ENCODE data around the gene FKBP4. TPM values are rescaled to one million over a fixed set of nuclear protein-coding genes. Genes with fewer than 3 reads are reported as not detected.

Gene FKBP4
- total and polyA plus RNA-seq, 2 of the 13 experiments (the other 11 are each of a cell fraction or from before 2014, with no cell fraction given), result 25.7 to 66.1 TPM

DNA sequence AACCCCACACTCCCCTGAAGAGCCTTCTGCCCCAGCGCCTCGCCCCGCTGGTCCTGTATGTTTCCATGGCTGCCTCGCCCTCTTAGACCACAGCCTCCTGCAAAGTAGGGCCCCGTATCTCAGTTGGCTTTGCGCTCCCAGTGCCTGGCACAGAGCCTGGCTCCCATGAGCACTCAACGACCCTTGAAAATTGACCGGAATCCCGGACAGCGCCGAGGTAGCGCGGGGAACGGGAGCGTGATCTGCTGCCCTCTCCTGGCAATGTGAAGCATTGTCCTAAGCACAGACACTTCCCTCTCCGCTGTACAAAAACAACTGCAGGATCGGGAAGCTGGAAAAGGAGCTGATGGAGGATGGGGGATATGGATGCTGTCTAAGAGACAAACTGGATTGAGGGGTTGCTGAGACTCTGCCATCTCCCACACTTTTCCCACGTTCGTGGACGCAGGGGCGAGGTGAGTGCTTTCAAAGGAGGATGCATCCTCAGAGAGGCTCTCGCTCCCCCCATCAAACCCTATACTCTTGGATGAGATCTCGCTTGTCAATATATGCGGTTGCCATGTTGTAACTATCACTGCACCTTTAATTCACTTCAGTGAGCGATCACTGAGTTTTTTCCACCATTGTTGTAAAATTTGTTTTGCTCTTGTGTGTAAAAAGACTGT lies 10.7 kb upstream of the FKBP4 start:
- 23% methylated on average over 20 of the region's 25 CpGs for whole genome bisulfite sequencing (ENCODE audit: low lambda C conversion rate)
- Histone ChIP-seq H3K36me3 (replicated peaks in 1 of 2; ENCODE audit: control insufficient read depth in 1 of 2, insufficient read depth in 2 of 2, low read length in 2 of 2) (no peaks in the 10 kb centered on the region), H3K4me3 (replicated peaks in 1 of 3; ENCODE audit: insufficient read depth in 1 of 3, low read depth in 2 of 3, low read length in 3 of 3) (no peak overlapping the region), H3K9ac (ENCODE audit: insufficient read depth, low read depth, low read length) (no peak overlapping the region), H2AFZ (ENCODE audit: low read length) (no peak overlapping the region), H3K4me1 (ENCODE audit: insufficient read depth, low read length) (peaks cover 19% of the 10 kb centered on the region), H4K20me1 (ENCODE audit: insufficient read depth, low read length) (no peaks in the 10 kb centered on the region), H3K4me2 (ENCODE audit: low read depth, low read length) (0 out of 2 replicates have a peak overlapping the region, but pooled peaks have one; percentile 30), H3K27ac (ENCODE audit: extremely low read length, insufficient read depth, low read length) (no peak overlapping the region), H3K27me3 (ENCODE audit: control insufficient read depth in 1 of 2, insufficient read depth in 2 of 2, low read length in 2 of 2) (peaks cover 1 to 34% of the 10 kb centered on the region in 2 experiments; a peak in 2 of 5 replicates), H3K9me3 (ENCODE audit: low read length) (no peaks in the 10 kb centered on the region), H3K79me2 (ENCODE audit: insufficient read depth, low read length) (no peaks in the 10 kb centered on the region)
- ChIA-PET CTCF (ENCODE audit: low intra/inter-chr PET ratio, low total read pairs) (interaction anchor here (0.7 to 1.7 kb wide), 2 partner anchors 32 to 44 kb away, joined by 3 to 12 read pairs; no protein-coding TSS in a partner anchor), POLR2A (no interaction called here)
- peak; percentile 61 for FAIRE-seq
- intact Hi-C loops (cut with micrococcal nuclease; ENCODE audit: unreplicated experiment), result loop anchor here (1.0 kb wide), 1 partner anchor 45 kb away; no protein-coding TSS in a partner anchor
- in situ Hi-C loops (cut with HindIII; ENCODE audit: extremely low pct_ligation_motif_present, low pct_unique_long_range_greater_than_20kb), result loop anchor here (5.0 kb wide), 1 partner anchor 47 kb away; no protein-coding TSS in a partner anchor
- no TSS peak for BruUV-seq (replicated peaks)
- peak; percentile 97 for ATAC-seq
- DNase-seq (ENCODE audit: low spot score), result peak; percentile 23
- TF ChIP-seq ZNF569 (CRISPR knock-in tag; IDR thresholded peaks at IDR 0.05; ENCODE audit: borderline replicate concordance) (no peak), RNF2 (conservative IDR thresholded peaks at IDR 0.05; ENCODE audit: low read depth) (0 out of 2 replicates have a peak, but pooled peaks have one; percentile 25), ZNF788 (CRISPR knock-in tag; IDR thresholded peaks at IDR 0.05; ENCODE audit: borderline replicate concordance) (0 out of 2 replicates have a peak, but pooled peaks have one; percentile 35), HNRNPK (IDR thresholded peaks at IDR 0.05; ENCODE audit: low read depth, low read length, poor library complexity, severe bottlenecking) (no peak), MYPOP (CRISPR knock-in tag; IDR thresholded peaks at IDR 0.05) (no peak), BRCA1 (CRISPR knock-in tag; IDR thresholded peaks at IDR 0.05) (no peak), EHMT2 (IDR thresholded peaks at IDR 0.05; ENCODE audit: borderline replicate concordance, low read depth, low read length) (no peak), KLF6 (CRISPR knock-in tag; IDR thresholded peaks at IDR 0.05) (no peak), MAX (IDR thresholded peaks at IDR 0.05) (no peak), KDM3A (CRISPR knock-in tag; IDR thresholded peaks at IDR 0.05; ENCODE audit: low read depth) (no peak), XRCC5 (optimal IDR thresholded peaks at IDR 0.05; ENCODE audit: low read length) (peak; percentile 72), RBFOX2 (IDR thresholded peaks at IDR 0.05; ENCODE audit: low read depth, low read length) (no peak), SOX6 (IDR thresholded peaks at IDR 0.05) (no peak), SOX6 (CRISPR knock-in tag; IDR thresholded peaks at IDR 0.05) (peak; percentile 10; the same call in 1 of the 2 replicates), ZSCAN30 (CRISPR knock-in tag; IDR thresholded peaks at IDR 0.05) (no peak), ELF4 (CRISPR knock-in tag; IDR thresholded peaks at IDR 0.05; ENCODE audit: borderline replicate concordance) (no peak), ZNF761 (CRISPR knock-in tag; conservative IDR thresholded peaks at IDR 0.05) (no peak), NCOA2 (CRISPR knock-in tag; IDR thresholded peaks at IDR 0.05) (no peak), CCDC6 (CRISPR knock-in tag; IDR thresholded peaks at IDR 0.05) (no peak)
- TF ChIP-seq, protein P1, sequence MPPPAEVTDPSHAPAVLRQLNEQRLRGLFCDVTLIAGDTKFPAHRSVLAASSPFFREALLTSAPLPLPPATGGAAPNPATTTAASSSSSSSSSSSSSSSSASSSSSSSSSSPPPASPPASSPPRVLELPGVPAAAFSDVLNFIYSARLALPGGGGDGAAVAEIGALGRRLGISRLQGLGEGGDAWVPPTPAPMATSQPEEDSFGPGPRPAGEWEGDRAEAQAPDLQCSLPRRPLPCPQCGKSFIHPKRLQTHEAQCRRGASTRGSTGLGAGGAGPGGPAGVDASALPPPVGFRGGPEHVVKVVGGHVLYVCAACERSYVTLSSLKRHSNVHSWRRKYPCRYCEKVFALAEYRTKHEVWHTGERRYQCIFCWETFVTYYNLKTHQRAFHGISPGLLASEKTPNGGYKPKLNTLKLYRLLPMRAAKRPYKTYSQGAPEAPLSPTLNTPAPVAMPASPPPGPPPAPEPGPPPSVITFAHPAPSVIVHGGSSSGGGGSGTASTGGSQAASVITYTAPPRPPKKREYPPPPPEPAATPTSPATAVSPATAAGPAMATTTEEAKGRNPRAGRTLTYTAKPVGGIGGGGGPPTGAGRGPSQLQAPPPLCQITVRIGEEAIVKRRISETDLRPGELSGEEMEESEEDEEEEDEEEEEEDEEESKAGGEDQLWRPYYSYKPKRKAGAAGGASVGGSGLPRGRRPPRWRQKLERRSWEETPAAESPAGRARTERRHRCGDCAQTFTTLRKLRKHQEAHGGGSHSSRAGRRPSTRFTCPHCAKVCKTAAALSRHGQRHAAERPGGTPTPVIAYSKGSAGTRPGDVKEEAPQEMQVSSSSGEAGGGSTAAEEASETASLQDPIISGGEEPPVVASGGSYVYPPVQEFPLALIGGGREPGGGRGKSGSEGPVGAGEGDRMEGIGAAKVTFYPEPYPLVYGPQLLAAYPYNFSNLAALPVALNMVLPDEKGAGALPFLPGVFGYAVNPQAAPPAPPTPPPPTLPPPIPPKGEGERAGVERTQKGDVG (CRISPR knock-in tag; IDR thresholded peaks at IDR 0.05; ENCODE audit: borderline replicate concordance), result no peak
- TF ChIP-seq, protein P2, sequence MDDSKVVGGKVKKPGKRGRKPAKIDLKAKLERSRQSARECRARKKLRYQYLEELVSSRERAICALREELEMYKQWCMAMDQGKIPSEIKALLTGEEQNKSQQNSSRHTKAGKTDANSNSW (CRISPR knock-in tag; IDR thresholded peaks at IDR 0.05; ENCODE audit: borderline replicate concordance), result no peak

All from HepG2 (cell line).